ENCODE measurements around the gene COA6.

DNA sequence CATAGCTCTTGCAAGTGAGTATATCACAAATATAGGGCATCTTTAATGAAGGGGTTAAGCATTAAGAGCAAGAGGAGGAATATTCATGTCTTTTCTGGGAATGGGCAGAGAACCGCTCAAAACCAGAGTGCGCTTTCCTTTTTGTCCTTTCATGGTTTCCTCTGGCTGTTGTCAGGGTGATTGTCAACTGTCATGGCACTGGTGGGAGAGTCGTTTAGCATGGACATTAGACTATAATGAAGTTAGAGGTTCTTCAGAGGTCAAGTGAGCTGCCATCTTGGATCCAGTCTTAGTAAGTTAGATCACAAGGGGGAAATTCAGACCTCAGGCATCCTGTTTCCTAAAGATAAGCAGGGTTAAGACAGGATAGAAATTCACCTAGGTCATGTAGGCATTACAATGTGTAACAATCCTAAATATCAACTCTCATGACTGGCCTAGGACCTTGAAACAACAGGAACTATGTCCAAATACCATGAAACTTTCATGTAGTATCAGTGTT lies 12.1 kb upstream of the COA6 start:
- TF ChIP-seq CTCF (IDR thresholded peaks at IDR 0.05; ENCODE audit: insufficient read depth, low read length, poor library complexity, severe bottlenecking) (no peak), EZH2phosphoT487 (conservative IDR thresholded peaks at IDR 0.05; ENCODE audit: low read length) (no peak)

Data from SU-DHL-6 (cell line).